ENCODE results near the gene MRPS18C.

GRCh38 chr4:83436680-83437079, 19.2 kb upstream of the MRPS18C start:
- TF ChIP-seq ZNF532 (CRISPR knock-in tag; IDR thresholded peaks at IDR 0.05; ENCODE audit: borderline replicate concordance) (no peak), FOXP1 (CRISPR knock-in tag; IDR thresholded peaks at IDR 0.05; ENCODE audit: borderline replicate concordance) (no peak), CTCF (IDR thresholded peaks at IDR 0.05) (no peak), PRDM15 (CRISPR knock-in tag; IDR thresholded peaks at IDR 0.05) (no peak), CDX4 (CRISPR knock-in tag; IDR thresholded peaks at IDR 0.05; ENCODE audit: borderline replicate concordance) (no peak), ATF2 (CRISPR knock-in tag; IDR thresholded peaks at IDR 0.05; ENCODE audit: borderline replicate concordance, low read depth) (no peak), ATF3 (CRISPR knock-in tag; conservative IDR thresholded peaks at IDR 0.05) (no peak), ZNF263 (CRISPR knock-in tag; IDR thresholded peaks at IDR 0.05; ENCODE audit: low read depth) (no peak), NR3C1 (CRISPR knock-in tag; conservative IDR thresholded peaks at IDR 0.05; ENCODE audit: low read depth) (no peak), SP1 (CRISPR knock-in tag; conservative IDR thresholded peaks at IDR 0.05) (no peak), IRF1 (CRISPR knock-in tag; IDR thresholded peaks at IDR 0.05) (no peak)
